GM20000 (cell line): ENCODE data around the gene MAST4.
A peak's percentile ranks its signal among the peaks of the same experiment; 100 is the strongest.

Experiments used
- DNase-seq: peaks from one replicate; pipeline ENCODE4 v3.0.0; 2012; ENCODE audit warnings: low spot score
- CTCF ChIP-seq: IDR thresholded peaks from 2 replicates; pipeline ENCODE4 v1.5.1; 2012; ENCODE audit warnings: mild to moderate bottlenecking, control low read depth; ENCODE audit errors: extremely low read depth, missing control alignments

MAST4 gene

GRCh38 chr5:66582499-66583165 is 13.6 kb upstream of the MAST4 start:
- no peak for TF ChIP-seq CTCF
- no peak for DNase-seq

GRCh38 chr5:66585291-66585690 is 10.9 kb upstream of the MAST4 start:
- no peak for TF ChIP-seq CTCF
- no peak for DNase-seq

- no peak for TF ChIP-seq CTCF
Measured at GRCh38 chr5:66587771-66588170, 8.4 kb upstream of the MAST4 start.

GRCh38 chr5:66596636-66597182 is 516 bp downstream of the MAST4 start:
- TF ChIP-seq CTCF: no peak
- DNase-seq: peak; percentile 46

More at GRCh38 chr5:66587771-66588170, 8.4 kb upstream of the MAST4 start:
- DNase-seq: no peak

GRCh38 chr5:66597183-66597757 is 1.1 kb downstream of the MAST4 start:
- TF ChIP-seq CTCF: no peak
- DNase-seq: no peak

GRCh38 chr5:66602621-66603020 is 6.4 kb downstream of the MAST4 start:
- TF ChIP-seq CTCF: no peak
- no peak for DNase-seq

- DNase-seq: no peak
- no peak for TF ChIP-seq CTCF
Measured at GRCh38 chr5:66603164-66603563, 7.0 kb downstream of the MAST4 start.
